ENCODE data around the gene CCR5AS.

DNA sequence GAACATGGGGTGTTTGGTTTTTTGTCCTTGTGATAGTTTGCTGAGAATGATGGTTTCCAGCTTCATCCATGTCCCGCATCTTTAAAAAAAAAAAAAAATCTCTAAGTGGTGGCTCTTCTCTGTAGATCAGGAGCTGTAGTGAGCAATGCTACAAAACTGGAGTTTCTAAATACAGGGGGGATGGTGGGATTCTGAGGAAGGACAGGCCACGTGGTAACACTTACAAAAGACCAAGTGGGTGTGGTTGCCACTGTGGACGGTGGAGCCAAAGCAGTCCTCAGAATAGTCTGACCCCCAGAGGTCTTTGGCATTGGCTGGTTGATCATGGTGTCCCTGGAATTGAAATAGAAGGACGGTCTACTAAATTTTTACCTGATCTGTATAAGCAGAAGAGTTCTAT, 7.9 kb upstream of the CCR5AS start:
- TF ChIP-seq, protein P1, sequence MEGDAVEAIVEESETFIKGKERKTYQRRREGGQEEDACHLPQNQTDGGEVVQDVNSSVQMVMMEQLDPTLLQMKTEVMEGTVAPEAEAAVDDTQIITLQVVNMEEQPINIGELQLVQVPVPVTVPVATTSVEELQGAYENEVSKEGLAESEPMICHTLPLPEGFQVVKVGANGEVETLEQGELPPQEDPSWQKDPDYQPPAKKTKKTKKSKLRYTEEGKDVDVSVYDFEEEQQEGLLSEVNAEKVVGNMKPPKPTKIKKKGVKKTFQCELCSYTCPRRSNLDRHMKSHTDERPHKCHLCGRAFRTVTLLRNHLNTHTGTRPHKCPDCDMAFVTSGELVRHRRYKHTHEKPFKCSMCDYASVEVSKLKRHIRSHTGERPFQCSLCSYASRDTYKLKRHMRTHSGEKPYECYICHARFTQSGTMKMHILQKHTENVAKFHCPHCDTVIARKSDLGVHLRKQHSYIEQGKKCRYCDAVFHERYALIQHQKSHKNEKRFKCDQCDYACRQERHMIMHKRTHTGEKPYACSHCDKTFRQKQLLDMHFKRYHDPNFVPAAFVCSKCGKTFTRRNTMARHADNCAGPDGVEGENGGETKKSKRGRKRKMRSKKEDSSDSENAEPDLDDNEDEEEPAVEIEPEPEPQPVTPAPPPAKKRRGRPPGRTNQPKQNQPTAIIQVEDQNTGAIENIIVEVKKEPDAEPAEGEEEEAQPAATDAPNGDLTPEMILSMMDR (IDR thresholded peaks at IDR 0.05 in 8 of 11, conservative IDR thresholded peaks at IDR 0.05 in 3 of 11), result no peak
- no peak for TF ChIP-seq POLR2A (IDR thresholded peaks at IDR 0.05)

All from spleen (tissue), 7 donors.